ENCODE data around the gene SMIM24. TPM values are rescaled to one million over a fixed set of nuclear protein-coding genes. Genes with fewer than 3 reads are reported as not detected.

SMIM24 gene
- total and polyA plus RNA-seq, 9 of the 15 experiments (the other 6 are each of a cell fraction or from before 2014, with no cell fraction given): 0.45 to 12.3 (median 1.4) TPM; not detected in 1

DNA sequence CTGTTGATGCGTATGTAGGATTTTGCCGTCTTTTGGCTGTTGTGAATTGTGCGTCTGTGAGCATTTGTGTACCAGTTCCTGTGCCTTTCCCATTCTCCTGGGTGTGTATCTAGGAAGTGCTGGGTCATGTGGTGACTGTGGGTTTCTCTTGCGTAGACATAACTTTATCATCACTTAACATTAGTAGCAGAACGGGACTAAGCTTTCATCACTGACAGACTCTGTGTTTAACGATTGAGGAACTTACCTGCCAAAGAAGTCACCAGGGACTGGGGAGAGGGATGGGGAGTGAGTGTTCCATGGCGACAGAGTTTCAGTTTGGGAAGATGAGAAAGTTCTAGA, 40.8 kb upstream of the SMIM24 start (continued):
- TF ChIP-seq ARID3A (IDR thresholded peaks at IDR 0.05; ENCODE audit: borderline replicate concordance, low read depth, low read length): no peak
- TF ChIP-seq ZNF668 (CRISPR knock-in tag; IDR thresholded peaks at IDR 0.05): no peak
- TF ChIP-seq GTF2B (IDR thresholded peaks at IDR 0.05; ENCODE audit: extremely low read depth, insufficient read length): no peak
- no peak for TF ChIP-seq BRCA1 (IDR thresholded peaks at IDR 0.05)
- no peak for TF ChIP-seq BRCA1 (CRISPR knock-in tag; IDR thresholded peaks at IDR 0.05)
- no peak for TF ChIP-seq ZC3H11A (IDR thresholded peaks at IDR 0.05; ENCODE audit: low read depth, low read length)
- TF ChIP-seq HNRNPLL (IDR thresholded peaks at IDR 0.05; ENCODE audit: low read depth, low read length, poor library complexity, severe bottlenecking): no peak
- no peak for TF ChIP-seq ZC3H4 (CRISPR knock-in tag; IDR thresholded peaks at IDR 0.05; ENCODE audit: borderline replicate concordance)
- TF ChIP-seq, protein P1, sequence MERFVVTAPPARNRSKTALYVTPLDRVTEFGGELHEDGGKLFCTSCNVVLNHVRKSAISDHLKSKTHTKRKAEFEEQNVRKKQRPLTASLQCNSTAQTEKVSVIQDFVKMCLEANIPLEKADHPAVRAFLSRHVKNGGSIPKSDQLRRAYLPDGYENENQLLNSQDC (CRISPR knock-in tag; IDR thresholded peaks at IDR 0.05): no peak
- TF ChIP-seq RBBP5 (IDR thresholded peaks at IDR 0.05; ENCODE audit: borderline replicate concordance, insufficient read depth, low read length, poor library complexity, severe bottlenecking): no peak
- TF ChIP-seq SMAD2 (IDR thresholded peaks at IDR 0.05; ENCODE audit: low read depth, low read length): no peak
- TF ChIP-seq ZBTB49 (CRISPR knock-in tag; IDR thresholded peaks at IDR 0.05; ENCODE audit: borderline replicate concordance): no peak
- TF ChIP-seq HDAC2 (IDR thresholded peaks at IDR 0.05): no peak
- TF ChIP-seq, protein P2, sequence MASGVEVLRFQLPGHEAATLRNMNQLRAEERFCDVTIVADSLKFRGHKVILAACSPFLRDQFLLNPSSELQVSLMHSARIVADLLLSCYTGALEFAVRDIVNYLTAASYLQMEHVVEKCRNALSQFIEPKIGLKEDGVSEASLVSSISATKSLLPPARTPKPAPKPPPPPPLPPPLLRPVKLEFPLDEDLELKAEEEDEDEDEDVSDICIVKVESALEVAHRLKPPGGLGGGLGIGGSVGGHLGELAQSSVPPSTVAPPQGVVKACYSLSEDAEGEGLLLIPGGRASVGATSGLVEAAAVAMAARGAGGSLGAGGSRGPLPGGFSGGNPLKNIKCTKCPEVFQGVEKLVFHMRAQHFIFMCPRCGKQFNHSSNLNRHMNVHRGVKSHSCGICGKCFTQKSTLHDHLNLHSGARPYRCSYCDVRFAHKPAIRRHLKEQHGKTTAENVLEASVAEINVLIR (CRISPR knock-in tag; IDR thresholded peaks at IDR 0.05): peak; percentile 47; the same call in 1 of the 2 replicates
- no peak for TF ChIP-seq ZNF778 (CRISPR knock-in tag; IDR thresholded peaks at IDR 0.05)
- TF ChIP-seq, protein P3, sequence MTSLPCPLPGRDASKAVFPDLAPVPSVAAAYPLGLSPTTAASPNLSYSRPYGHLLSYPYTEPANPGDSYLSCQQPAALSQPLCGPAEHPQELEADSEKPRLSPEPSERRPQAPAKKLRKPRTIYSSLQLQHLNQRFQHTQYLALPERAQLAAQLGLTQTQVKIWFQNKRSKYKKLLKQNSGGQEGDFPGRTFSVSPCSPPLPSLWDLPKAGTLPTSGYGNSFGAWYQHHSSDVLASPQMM (CRISPR knock-in tag; IDR thresholded peaks at IDR 0.05): no peak
- no peak for TF ChIP-seq CHD4 (IDR thresholded peaks at IDR 0.05; ENCODE audit: insufficient read depth, insufficient replicate concordance, low read depth, low read length, poor library complexity, severe bottlenecking)
- TF ChIP-seq MED1 (CRISPR knock-in tag; IDR thresholded peaks at IDR 0.05; ENCODE audit: borderline replicate concordance): no peak
- no peak for TF ChIP-seq SRSF7 (optimal IDR thresholded peaks at IDR 0.05; ENCODE audit: low read depth, low read length)
- TF ChIP-seq TAL1 (IDR thresholded peaks at IDR 0.05): peak; percentile 31
- no peak for TF ChIP-seq HNRNPK (IDR thresholded peaks at IDR 0.05; ENCODE audit: low read depth, low read length, poor library complexity, severe bottlenecking)
